GM18861 (cell line): ENCODE results near the gene CXorf49.
"Not testable (repeated sequence)": the region's sequence is repeated elsewhere in the genome, so short reads cannot be mapped to it uniquely, and the experiment has no call there.

Experiments used
- ATAC-seq: cut with Tn5 transposase; IDR thresholded peaks from one replicate; pipeline ENCODE4 v1.9.1; 2021; ENCODE audit not compliant: unreplicated experiment

CXorf49 gene

DNA sequence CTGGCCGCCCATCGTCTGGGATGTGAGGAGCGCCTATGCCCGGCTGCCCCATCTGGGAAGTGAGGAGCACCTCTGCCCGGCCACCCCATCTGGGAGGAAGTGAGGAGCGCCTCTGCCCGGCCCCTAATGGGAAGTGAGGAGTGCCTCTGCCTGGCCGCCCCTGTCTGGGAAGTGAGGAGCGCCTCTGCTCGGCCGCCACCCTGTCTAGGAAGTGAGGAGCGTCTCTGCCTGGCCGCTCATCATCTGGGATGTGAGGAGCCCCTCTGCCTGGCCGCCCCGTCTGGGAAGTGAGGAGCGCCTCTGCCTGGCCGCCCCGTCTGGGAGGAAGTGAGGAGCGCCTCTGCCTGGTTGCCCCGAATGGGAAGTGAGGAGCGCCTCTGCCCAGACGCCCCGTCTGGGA, 42.4 kb downstream of the CXorf49 start:
- not testable (repeated sequence) for ATAC-seq

DNA sequence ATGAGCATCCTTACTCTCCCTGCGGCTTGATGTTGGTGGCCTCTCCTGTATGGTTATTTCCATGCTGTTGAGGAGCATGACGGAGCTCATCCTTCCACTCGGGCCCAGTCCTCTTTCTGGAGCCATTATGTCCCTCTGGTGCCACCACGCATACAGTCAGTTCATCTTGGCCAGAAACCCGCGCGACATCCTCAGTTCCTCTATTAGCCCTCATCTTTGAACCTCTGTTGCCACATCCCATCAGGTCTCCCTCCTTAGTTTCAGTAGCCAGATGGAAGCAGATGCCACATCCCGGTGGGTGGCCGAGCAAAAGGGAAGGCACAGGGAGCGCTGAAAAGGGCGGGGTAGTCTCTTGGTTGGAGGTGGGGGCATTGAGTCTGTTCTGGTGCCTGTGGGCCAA, 46.1 kb downstream of the CXorf49 start:
- ATAC-seq: no peak

DNA sequence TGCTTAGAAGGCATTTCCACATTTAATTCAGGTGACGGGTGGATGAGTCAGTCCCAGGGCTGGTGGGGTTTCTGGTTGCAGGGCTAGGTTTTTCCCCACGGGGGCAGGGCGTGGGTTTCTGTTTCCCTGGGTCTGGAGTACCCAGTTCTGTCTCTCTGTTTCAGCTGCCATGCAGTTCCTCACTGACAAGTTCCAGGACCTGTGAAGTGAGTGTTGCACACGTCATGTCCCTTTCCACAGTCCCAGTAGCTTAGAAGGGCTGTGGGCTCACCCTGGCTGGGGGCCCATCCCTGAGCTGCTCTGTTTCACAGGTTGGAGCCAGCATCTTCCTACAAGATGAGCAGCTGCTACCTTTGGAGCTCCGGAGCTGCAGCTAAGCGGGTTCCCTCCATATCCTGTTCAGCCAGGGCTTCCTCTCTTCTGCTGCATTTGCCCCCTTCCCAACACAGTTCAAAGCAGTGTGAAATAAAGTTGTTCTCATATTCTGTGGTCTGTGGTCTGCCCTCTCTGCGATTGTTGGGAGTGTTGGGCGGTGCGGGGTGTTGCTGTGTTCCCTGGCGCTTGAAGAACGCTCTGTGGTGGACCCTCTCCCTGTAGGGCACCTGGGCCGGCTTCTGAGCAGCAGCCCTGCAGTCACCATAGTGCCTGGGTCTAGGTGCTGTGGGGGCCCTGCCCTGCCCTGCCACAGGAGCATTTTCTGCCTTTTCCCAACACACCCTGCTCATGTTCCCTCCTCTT, 46.9 kb downstream of the CXorf49 start:
- ATAC-seq: no peak

DNA sequence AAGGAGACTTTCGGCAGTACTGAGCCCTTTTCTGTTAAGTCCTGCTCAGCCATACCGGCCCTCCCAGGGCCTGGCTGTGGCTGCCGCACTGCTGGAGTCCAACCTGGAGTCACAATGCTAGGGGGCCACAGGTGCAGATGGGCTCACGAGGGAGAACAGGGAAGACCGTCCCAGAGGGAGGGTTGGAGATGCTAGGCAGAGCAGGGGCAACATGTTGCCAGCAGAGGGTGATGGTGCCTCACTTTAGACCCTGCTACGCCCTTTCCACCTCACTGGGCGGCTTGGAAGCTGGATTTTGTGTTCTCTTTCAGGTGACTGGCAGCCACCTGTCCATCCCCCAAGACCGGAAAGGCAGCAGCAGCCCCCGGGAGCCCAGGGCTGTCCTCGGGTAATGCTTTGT, 48.1 kb downstream of the CXorf49 start:
- ATAC-seq: not testable (repeated sequence)

DNA sequence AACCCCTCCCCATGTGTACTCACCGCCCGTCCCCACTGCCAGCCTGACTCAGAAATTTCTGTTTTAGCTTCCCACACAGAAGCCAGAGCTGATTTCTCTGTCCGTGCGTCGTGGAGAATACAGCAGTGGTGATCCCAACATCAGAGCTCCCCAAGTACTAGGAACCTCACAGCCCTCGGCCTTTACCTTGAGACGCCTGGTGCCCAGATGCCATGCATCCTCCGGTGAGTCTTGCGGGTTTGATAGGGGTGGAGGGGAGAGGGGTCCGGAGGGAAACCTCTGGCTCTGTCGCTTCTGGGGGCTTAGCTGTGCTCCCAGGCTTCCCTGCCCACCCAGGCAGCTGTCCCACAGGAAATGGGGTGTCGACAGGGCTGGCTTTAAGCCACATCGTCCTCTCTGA, 48.6 kb downstream of the CXorf49 start:
- no peak for ATAC-seq

DNA sequence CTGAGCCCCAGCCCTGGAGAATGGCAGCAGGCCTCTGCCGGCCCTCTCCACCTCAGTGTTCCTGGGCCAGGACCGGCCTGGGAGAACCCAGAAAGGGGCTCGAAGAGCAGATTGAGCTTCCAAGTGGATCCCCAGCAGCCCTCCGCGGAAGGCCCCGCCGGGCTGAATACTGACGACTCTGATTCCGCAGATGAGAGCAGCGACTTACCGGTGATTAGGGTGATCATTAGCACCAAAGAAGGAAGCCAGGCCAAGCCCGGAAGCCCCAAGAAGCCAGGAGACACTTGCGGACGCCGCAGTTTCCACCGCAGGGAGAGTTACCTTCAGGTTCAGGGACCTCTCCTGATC, 49.9 kb downstream of the CXorf49 start:
- ATAC-seq: no peak

DNA sequence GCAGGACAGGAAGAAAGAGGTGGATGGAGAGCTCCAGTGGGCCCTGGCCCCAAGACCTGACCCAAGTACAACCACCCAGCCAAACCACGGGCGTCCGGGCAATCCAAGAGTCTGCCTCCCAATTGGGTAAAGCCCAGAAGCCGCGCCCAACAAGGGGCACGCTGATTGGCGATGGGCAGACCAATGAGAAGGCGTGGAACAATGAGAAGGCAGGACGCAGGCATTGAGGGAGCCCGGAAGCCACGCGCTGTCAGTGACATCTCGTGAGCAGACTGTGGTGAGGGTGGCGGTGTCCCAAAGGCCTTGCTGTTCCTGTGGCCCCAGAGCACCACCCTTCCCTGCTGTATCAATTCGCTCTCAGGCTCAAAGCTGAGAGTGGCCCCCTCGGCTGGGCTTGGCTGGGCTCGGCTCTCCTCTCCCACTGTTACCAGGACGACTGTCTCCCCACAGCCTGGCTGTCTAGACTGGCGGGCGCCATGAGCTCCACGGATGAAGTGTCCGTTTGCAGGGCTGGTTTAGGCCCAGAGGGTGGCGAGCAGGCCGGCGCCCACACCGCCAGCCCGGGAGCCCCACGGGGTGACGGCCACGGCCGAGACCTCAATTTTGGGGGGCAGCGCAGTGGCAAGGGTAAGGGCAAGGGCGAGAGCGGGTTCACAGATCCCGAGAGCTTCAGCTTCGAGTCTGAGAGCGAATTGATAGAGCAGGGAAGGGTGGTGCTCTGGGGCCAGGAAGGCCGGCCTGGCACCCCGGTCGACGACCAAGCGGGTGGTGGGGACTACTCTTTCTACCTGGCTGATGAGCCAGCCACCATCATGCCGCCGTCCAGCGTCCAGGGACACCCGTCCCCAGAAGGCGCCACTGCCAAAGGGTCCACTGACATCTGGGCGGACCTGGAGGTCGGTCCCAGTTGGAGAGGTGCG, 50.5 kb downstream of the CXorf49 start, which contains the start of gene LOC101059915:
Gene LOC101059915, plus strand, starts transcription at position 219 of the 920 bp plus-strand sequence.
- no peak for ATAC-seq

DNA sequence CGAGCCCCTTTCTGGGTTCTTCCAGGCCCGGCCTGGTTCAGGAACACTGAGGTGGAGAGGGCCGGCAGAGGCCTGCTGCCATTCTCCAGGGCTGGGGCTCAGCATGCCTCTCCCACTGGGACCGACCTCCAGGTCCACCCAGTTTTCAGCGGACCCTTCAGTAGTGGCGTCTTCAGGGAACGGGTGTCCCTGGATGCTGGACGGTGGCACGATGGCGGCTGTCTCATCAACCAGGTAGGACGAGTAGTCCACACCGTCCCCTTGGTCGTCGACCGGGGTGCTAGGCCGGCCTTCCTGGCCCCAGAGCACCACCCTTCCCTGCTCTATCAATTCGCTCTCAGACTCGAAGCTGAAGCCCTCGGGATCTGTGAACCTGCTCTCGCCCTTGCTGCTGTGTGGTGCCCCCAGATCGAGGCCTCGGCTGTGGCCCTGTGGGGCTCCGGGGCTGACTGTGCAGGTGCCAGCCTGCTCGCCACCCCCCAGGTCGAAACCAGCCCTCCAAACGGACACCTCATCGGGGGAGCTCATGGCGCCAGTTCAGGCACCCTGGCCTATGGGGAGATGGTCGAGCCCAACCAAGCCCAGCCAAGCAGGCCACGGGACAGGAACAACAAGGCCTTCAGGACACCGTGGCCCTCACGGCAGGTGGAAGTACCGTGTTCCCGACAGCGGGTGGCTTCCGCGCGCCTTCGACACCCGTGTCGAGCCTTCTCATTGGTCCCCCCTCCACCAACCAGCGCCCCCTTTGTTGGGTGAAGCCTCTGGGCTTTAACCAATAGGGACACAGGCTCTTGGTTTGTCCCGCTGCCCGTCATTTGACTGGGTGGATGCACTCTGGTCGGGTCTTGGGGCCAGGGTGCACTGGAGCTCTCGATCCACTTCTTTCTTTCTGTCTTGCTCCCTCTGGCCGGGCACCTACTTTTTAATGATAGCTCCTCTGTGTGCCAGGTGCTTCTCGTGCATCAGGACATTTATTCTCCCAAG, 51.6 kb downstream of the CXorf49 start:
- no peak for ATAC-seq

DNA sequence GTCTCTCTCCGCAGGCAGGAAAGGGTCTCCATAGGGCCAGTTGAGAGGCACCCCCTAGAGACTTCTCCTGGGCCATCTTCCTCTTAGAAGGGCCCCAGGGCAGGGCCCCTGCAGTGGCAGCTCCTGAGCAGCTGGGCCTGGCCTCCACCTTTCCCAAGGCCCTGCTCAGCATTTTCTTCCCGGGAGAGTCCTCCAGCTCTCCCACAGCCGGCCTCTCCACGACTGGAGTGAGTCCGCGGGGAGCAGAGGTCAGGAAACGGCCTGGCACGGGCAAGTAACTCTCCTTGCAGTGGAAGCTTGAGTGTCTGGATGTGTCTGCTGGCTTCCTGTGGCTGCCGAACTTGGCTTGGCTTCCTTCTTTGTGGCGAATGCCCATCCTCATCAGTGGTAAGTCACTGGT, 52.3 kb downstream of the CXorf49 start:
- ATAC-seq: no peak

DNA sequence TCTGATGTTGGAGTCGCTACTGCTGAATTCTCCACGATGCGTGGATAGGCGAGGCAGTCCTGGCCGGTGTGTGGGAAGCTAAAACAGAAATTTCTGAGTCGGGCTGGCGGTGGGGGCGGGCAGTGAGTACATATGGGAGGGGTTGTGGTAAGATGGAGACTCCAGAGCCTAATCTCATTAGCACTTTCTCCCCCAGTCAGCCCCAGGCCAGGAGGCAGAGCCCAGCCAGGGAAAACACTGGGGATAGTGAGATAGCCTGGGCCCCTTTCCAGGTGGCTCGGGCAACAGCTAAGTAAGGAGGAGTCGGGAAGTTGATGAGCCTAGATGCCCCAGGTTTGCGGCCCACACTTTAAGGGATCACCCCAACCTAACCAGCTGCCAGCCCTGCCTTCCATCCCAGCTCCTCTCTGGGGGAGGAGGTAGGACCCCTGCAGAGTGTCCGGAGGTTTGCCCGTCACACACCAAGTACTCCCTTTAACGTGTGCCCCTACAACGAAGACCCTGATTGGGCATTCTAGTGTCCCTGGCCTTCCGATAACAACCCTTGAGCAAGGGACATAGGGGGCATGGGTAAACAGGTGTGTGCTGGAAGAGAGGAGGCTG, 53.1 kb downstream of the CXorf49 start:
- ATAC-seq: no peak
